ENCODE measurements around the gene JKAMP.

Gene JKAMP

DNA sequence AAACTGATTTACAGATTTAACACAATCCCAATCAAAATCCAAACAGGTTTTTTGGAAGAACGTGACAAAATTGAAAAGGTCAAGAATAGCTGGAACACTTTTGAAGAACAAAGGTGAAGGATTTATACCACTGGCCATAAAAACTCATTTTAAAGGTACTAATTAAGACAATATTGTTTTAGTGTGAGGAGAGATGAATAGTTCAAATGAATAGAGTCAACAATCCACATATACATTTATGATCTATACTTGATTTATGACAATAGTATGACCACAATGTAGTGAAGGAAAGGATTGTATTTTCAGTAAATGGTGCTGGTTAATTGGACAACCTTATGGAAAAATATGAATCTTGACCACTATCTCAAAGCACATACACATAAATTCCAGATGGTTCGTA lies 63.0 kb downstream of the JKAMP start:
- Histone ChIP-seq H3K27ac (no peak overlapping the region), H3K27me3 (replicated peaks) (no peaks in the 10 kb centered on the region), H3K4me3 (ENCODE audit: low read depth, low read length) (no peak overlapping the region), H3K36me3 (replicated peaks) (no peaks in the 10 kb centered on the region)
- TF ChIP-seq, protein P1, sequence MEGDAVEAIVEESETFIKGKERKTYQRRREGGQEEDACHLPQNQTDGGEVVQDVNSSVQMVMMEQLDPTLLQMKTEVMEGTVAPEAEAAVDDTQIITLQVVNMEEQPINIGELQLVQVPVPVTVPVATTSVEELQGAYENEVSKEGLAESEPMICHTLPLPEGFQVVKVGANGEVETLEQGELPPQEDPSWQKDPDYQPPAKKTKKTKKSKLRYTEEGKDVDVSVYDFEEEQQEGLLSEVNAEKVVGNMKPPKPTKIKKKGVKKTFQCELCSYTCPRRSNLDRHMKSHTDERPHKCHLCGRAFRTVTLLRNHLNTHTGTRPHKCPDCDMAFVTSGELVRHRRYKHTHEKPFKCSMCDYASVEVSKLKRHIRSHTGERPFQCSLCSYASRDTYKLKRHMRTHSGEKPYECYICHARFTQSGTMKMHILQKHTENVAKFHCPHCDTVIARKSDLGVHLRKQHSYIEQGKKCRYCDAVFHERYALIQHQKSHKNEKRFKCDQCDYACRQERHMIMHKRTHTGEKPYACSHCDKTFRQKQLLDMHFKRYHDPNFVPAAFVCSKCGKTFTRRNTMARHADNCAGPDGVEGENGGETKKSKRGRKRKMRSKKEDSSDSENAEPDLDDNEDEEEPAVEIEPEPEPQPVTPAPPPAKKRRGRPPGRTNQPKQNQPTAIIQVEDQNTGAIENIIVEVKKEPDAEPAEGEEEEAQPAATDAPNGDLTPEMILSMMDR (IDR thresholded peaks at IDR 0.05; ENCODE audit: low read depth, low read length, missing control alignments): no peak
- no peak for DNase-seq
- in situ Hi-C loops (cut with HindIII; ENCODE audit: low pct_ligation_motif_present, low sequenced_read_pairs): no loop called here

All from brain microvascular endothelial cell (primary cell).